ENCODE measurements around the gene ZNF292.
"Not testable (repeated sequence)": the region's sequence is repeated elsewhere in the genome, so short reads cannot be mapped to it uniquely, and the experiment has no call there.

The ZNF292 gene

DNA sequence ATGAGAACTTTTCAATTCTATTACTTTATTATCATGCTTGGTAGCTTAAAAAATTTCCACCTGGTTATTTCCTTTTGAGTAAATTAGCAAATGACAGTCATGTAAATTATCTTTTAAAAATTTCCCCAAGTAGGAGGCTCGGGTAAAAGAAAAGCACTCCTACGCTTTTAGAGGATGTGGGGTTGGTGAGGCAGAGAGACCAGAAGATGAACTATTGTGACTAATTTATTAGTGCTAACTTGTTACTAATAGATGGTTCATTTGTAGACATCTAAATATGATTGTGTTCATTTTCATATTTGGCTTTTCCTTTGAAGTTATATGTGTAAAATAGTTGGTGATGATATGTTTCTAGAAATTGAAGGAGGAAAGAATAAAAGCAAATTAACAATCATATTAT, 27.0 kb downstream of the ZNF292 start:
- TF ChIP-seq ARNT (IDR thresholded peaks at IDR 0.05) (no peak), ZNF384 (IDR thresholded peaks at IDR 0.05) (no peak), ELF4 (IDR thresholded peaks at IDR 0.05) (no peak), BHLHE40 (IDR thresholded peaks at IDR 0.05; ENCODE audit: borderline replicate concordance) (no peak)
- TF ChIP-seq, protein P1, sequence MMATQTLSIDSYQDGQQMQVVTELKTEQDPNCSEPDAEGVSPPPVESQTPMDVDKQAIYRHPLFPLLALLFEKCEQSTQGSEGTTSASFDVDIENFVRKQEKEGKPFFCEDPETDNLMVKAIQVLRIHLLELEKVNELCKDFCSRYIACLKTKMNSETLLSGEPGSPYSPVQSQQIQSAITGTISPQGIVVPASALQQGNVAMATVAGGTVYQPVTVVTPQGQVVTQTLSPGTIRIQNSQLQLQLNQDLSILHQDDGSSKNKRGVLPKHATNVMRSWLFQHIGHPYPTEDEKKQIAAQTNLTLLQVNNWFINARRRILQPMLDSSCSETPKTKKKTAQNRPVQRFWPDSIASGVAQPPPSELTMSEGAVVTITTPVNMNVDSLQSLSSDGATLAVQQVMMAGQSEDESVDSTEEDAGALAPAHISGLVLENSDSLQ (IDR thresholded peaks at IDR 0.05): no peak
- ChIA-PET CTCF (no interaction called here), POLR2A (no interaction called here)
- no peak for DNase-seq (ENCODE audit: extremely low spot score)

DNA sequence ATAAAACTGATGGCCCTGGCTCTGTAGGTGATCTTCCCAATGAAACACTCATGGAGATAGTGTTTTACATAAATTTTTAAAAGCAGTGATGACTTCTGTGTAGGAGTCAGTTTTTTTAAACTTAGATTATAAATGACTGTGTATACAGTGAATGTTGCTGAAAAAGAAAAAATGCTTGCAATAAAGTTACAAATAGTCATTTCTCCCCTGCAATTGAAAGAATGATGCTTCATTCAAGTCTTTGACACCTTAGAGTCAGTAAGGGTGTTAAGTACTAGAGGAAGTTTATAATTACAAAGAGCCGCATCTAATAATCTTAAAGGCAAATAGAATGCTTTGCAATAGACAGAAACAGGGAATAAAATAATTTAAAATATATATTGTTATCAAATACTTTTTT, 27.6 kb downstream of the ZNF292 start:
- no peak for TF ChIP-seq L3MBTL2 (conservative IDR thresholded peaks at IDR 0.05)
- no peak for TF ChIP-seq FOXM1 (IDR thresholded peaks at IDR 0.05; ENCODE audit: borderline replicate concordance)
- no peak for TF ChIP-seq CTBP1 (IDR thresholded peaks at IDR 0.05; ENCODE audit: borderline replicate concordance)
- no peak for TF ChIP-seq BHLHE40 (IDR thresholded peaks at IDR 0.05; ENCODE audit: borderline replicate concordance)
- TF ChIP-seq NFRKB (IDR thresholded peaks at IDR 0.05): no peak
- TF ChIP-seq SP1 (IDR thresholded peaks at IDR 0.05): no peak
- no peak for TF ChIP-seq TARDBP (IDR thresholded peaks at IDR 0.05)
- no peak for TF ChIP-seq ELF4 (IDR thresholded peaks at IDR 0.05)
- TF ChIP-seq ZNF384 (IDR thresholded peaks at IDR 0.05): no peak
- no peak for TF ChIP-seq SUZ12 (IDR thresholded peaks at IDR 0.05)
- no peak for TF ChIP-seq FOXK2 (IDR thresholded peaks at IDR 0.05)
- no peak for TF ChIP-seq ARNT (IDR thresholded peaks at IDR 0.05)
- POLR2A ChIA-PET: no interaction called here
- CTCF ChIA-PET: no interaction called here
- no peak for DNase-seq (ENCODE audit: extremely low spot score)

DNA sequence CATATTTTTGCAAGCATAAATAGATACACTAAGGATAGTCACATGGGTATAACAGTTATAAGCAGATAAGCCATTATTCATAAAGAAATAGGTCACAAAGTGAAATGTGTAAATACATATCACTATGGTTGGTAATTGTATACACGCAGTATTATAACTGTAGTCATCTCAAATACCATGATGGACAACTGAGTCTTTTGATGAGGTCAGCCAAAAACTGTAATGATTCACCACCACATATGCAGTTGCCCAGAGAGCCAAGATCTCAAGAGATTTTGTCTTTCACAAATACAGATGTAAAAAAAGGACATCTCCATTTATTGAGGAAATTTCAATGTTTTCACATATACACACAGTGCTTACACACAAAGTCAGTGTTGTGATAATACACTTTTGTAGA, 28.3 kb downstream of the ZNF292 start:
- ChIA-PET CTCF (interaction anchor here (0.6 kb wide), 1 partner anchor 140 kb away, joined by 3 read pairs; no protein-coding TSS in a partner anchor), POLR2A (no interaction called here)
- TF ChIP-seq LEF1 (IDR thresholded peaks at IDR 0.05; ENCODE audit: borderline replicate concordance) (no peak), ELF4 (IDR thresholded peaks at IDR 0.05) (no peak), ARNT (IDR thresholded peaks at IDR 0.05) (no peak), BHLHE40 (IDR thresholded peaks at IDR 0.05; ENCODE audit: borderline replicate concordance) (no peak), TARDBP (IDR thresholded peaks at IDR 0.05) (no peak), SUZ12 (IDR thresholded peaks at IDR 0.05) (no peak), NFRKB (IDR thresholded peaks at IDR 0.05) (no peak), SP1 (IDR thresholded peaks at IDR 0.05) (no peak), L3MBTL2 (conservative IDR thresholded peaks at IDR 0.05) (no peak), FOXK2 (IDR thresholded peaks at IDR 0.05) (no peak), ZNF384 (IDR thresholded peaks at IDR 0.05) (no peak), CTBP1 (IDR thresholded peaks at IDR 0.05; ENCODE audit: borderline replicate concordance) (no peak), HDGF (IDR thresholded peaks at IDR 0.05; ENCODE audit: borderline replicate concordance) (no peak), FOXA1 (IDR thresholded peaks at IDR 0.05) (no peak)
- TF ChIP-seq, protein P1 (IDR thresholded peaks at IDR 0.05): no peak
- DNase-seq (ENCODE audit: extremely low spot score): no peak

DNA sequence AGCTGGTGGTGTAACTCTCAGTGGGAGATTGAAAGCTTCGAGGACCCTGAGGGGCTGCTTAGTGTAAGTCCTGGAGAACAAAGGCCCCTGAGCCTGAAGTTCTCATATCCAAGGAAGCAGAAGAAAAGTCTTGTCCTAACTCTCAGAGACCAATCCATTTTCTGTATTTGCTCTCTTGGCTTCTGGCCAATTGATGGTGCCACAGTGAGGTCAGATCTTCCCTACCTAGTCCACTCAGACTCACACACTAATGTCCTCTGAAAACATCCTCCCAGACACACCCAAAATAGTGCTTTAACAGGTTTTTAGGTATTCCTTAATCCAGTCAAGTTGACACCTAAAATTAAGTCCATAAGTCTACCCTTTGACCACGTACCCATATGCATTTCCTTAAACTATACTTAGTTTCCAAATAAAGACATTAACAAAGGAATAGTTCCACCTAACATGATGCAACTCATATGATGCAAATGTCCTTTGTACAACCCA, 29.4 kb downstream of the ZNF292 start:
- DNase-seq (ENCODE audit: extremely low spot score): no peak
- TF ChIP-seq, protein P1 (IDR thresholded peaks at IDR 0.05): no peak
- TF ChIP-seq L3MBTL2 (conservative IDR thresholded peaks at IDR 0.05) (no peak), BHLHE40 (IDR thresholded peaks at IDR 0.05; ENCODE audit: borderline replicate concordance) (no peak), FOXK2 (IDR thresholded peaks at IDR 0.05) (no peak), NFRKB (IDR thresholded peaks at IDR 0.05) (no peak), TARDBP (IDR thresholded peaks at IDR 0.05) (no peak), FOXM1 (IDR thresholded peaks at IDR 0.05; ENCODE audit: borderline replicate concordance) (no peak), ZNF384 (IDR thresholded peaks at IDR 0.05) (no peak), HDGF (IDR thresholded peaks at IDR 0.05; ENCODE audit: borderline replicate concordance) (no peak), ELF4 (IDR thresholded peaks at IDR 0.05) (no peak), FOXA1 (IDR thresholded peaks at IDR 0.05) (no peak), CTBP1 (IDR thresholded peaks at IDR 0.05; ENCODE audit: borderline replicate concordance) (no peak), SP1 (IDR thresholded peaks at IDR 0.05) (no peak), ARNT (IDR thresholded peaks at IDR 0.05) (no peak), LEF1 (IDR thresholded peaks at IDR 0.05; ENCODE audit: borderline replicate concordance) (no peak), SUZ12 (IDR thresholded peaks at IDR 0.05) (no peak)
- ChIA-PET POLR2A (no interaction called here), CTCF (no interaction called here)

DNA sequence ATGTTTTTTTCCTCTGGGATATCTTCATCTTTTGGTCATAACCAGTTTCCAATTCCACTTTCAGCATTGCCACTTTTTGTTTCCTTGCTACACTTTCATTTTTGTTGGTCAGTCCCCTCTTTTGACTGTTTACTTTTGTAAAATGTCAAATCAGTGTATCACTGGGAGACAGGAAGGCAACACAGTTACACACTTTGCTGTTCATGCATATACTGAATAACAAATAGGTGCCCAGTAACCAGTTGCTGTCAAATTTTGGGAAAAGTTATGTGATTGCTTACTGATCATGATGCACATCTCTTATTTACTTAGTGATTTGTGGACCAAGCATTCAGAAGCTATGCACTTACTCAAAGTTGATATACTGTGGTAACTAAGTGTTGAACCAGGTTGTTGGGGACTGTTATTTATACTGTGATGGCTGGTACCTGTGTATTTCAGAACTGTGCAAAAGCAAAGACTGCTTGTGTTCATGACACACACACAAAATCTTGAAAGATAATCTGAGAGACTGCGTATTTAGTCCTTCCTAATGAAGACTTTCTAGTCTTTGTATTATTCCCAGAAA, 41.0 kb downstream of the ZNF292 start:
- CTCF ChIA-PET: interaction anchor here (0.7 kb wide), 1 partner anchor 518 kb away, joined by 5 read pairs; no protein-coding TSS in a partner anchor
- DNase-seq (ENCODE audit: extremely low spot score): no peak
- POLR2A ChIA-PET: no interaction called here
- TF ChIP-seq TARDBP (IDR thresholded peaks at IDR 0.05) (no peak), L3MBTL2 (conservative IDR thresholded peaks at IDR 0.05) (no peak), ARNT (IDR thresholded peaks at IDR 0.05) (no peak), ZNF384 (IDR thresholded peaks at IDR 0.05) (no peak), FOXA1 (IDR thresholded peaks at IDR 0.05) (no peak), CTBP1 (IDR thresholded peaks at IDR 0.05; ENCODE audit: borderline replicate concordance) (no peak), SP1 (IDR thresholded peaks at IDR 0.05) (no peak), ELF4 (IDR thresholded peaks at IDR 0.05) (no peak), SUZ12 (IDR thresholded peaks at IDR 0.05) (no peak)

DNA sequence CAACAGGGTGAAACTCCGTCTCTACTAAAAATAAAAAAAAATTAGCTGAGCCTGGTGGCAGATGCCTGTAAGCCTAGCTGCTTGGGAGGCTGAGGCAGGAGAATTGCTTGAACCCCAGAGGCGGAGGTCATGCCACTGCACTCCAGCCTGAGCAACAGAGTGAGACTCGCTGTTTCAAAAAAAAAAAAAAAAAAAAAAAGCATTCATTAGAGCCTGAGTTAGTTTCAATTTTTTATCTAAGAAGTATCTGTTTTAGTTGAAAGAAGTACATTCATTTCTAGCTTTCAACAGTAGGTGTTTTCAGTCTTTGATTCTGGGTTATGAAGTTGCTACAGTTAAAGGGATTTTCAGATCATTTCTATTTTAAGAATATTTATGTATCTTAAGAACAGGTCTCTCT, 42.2 kb downstream of the ZNF292 start:
- no peak for DNase-seq (ENCODE audit: extremely low spot score)
- POLR2A ChIA-PET: no interaction called here
- CTCF ChIA-PET: interaction anchor here (0.6 kb wide), 2 partner anchors 10 to 11 kb away, joined by 3 read pairs; no protein-coding TSS in a partner anchor
- TF ChIP-seq CTBP1 (IDR thresholded peaks at IDR 0.05; ENCODE audit: borderline replicate concordance) (no peak), ARNT (IDR thresholded peaks at IDR 0.05) (no peak), FOXK2 (IDR thresholded peaks at IDR 0.05) (no peak), HDGF (IDR thresholded peaks at IDR 0.05; ENCODE audit: borderline replicate concordance) (no peak), ZNF384 (IDR thresholded peaks at IDR 0.05) (no peak), TARDBP (IDR thresholded peaks at IDR 0.05) (no peak), SUZ12 (IDR thresholded peaks at IDR 0.05) (no peak), ELF4 (IDR thresholded peaks at IDR 0.05) (no peak), SP1 (IDR thresholded peaks at IDR 0.05) (no peak), FOXA1 (IDR thresholded peaks at IDR 0.05) (no peak), LEF1 (IDR thresholded peaks at IDR 0.05; ENCODE audit: borderline replicate concordance) (no peak), L3MBTL2 (conservative IDR thresholded peaks at IDR 0.05) (no peak), NFRKB (IDR thresholded peaks at IDR 0.05) (no peak), BHLHE40 (IDR thresholded peaks at IDR 0.05; ENCODE audit: borderline replicate concordance) (no peak), FOXM1 (IDR thresholded peaks at IDR 0.05; ENCODE audit: borderline replicate concordance) (no peak)
- TF ChIP-seq, protein P1 (IDR thresholded peaks at IDR 0.05): no peak

DNA sequence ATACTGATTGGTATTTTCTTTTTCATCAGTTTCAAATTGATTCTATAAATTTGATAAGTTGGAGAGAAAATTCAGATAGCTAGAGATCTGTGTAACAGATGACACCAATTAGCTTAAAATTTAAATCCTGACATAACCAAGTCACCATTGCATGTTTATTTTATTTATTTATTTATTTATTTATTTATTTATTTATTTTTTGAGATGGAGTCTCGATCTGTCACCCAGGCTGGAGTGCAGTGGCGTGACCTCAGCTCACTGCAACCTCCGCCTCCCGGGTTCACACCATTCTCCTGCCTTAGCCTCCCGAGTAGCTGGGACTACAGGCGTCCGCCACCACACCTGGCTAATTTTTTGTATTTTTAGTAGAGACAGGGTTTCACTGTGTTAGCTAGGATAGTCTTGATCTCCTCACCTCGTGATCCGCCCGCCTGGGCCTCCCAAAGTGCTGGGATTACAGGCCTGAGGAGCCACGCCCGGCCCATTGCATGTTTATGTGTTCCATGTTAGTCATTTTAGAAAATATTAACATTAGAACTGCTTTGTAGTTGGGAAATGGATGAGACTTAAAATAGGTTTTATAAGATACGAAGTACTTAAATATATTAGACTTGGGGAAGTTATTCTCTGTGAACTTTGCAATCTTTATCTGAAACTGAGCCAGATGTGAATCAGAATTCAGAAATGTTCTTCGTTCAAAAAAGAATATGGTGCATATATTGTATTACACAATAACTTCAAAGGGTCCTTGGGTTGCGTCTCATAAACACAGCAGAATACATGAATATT, 42.9 kb downstream of the ZNF292 start:
- POLR2A ChIA-PET; DNase-seq (ENCODE audit: extremely low spot score): not testable (repeated sequence)
- CTCF ChIA-PET: interaction anchor here (0.6 kb wide), 1 partner anchor 10 kb away, joined by 3 read pairs; no protein-coding TSS in a partner anchor

Measured in HEK293T (cell line).